ENCODE results near the gene MEF2D.

The MEF2D gene

GRCh38 chr1:156456625-156457465 lies 43.7 kb downstream of the MEF2D start:
- peak overlapping the region; percentile 67 for H3K4me3 ChIP-seq
- H3K36me3 ChIP-seq = peaks cover 19% of the 10 kb centered on the region; the same call in 1 of the 2 replicates
- H3K9ac ChIP-seq = peak overlapping the region; percentile 77
- H3K4me2 ChIP-seq = peak overlapping the region; percentile 92
- peaks cover 21% of the 10 kb centered on the region for H3K4me1 ChIP-seq
- H3K27ac ChIP-seq = peak overlapping the region; percentile 81
- peaks cover 15% of the 10 kb centered on the region for H4K20me1 ChIP-seq
- TF ChIP-seq Cebpa-rat (IDR thresholded peaks at IDR 0.05) = no peak
- H3K27me3 ChIP-seq = no peaks in the 10 kb centered on the region
- no peaks in the 10 kb centered on the region for H3K9me3 ChIP-seq

GRCh38 chr1:156455362-156455761 lies 45.2 kb downstream of the MEF2D start:
- Histone ChIP-seq H3K27ac (no peak overlapping the region), H3K9ac (no peak overlapping the region), H3K4me3 (no peak overlapping the region), H3K4me2 (no peak overlapping the region), H3K27me3 (no peaks in the 10 kb centered on the region), H3K9me3 (no peaks in the 10 kb centered on the region), H4K20me1 (no peaks in the 10 kb centered on the region), H3K4me1 (peaks cover 21% of the 10 kb centered on the region), H3K36me3 (0 out of 2 replicates have a peak, but pooled peaks cover 9% of the 10 kb centered on the region)
- no peak for TF ChIP-seq Cebpa-rat (IDR thresholded peaks at IDR 0.05)

- TF ChIP-seq Cebpa-rat (IDR thresholded peaks at IDR 0.05) = no peak
- H3K27me3 ChIP-seq = no peaks in the 10 kb centered on the region
- peaks cover 12% of the 10 kb centered on the region for H3K4me1 ChIP-seq
- H3K36me3 ChIP-seq = no peaks in the 10 kb centered on the region
- no peak overlapping the region for H3K4me3 ChIP-seq
- H4K20me1 ChIP-seq = no peaks in the 10 kb centered on the region
- no peak overlapping the region for H3K4me2 ChIP-seq
- no peak overlapping the region for H3K9ac ChIP-seq
- no peak overlapping the region for H3K27ac ChIP-seq
- H3K9me3 ChIP-seq = no peaks in the 10 kb centered on the region
Observed at GRCh38 chr1:156452907-156453306, 47.7 kb downstream of the MEF2D start.

- H3K9ac ChIP-seq = no peak overlapping the region
- H4K20me1 ChIP-seq = no peaks in the 10 kb centered on the region
Observed at GRCh38 chr1:156451505-156452160, 48.9 kb downstream of the MEF2D start.

GRCh38 chr1:156448134-156448967 lies 52.2 kb downstream of the MEF2D start:
- Histone ChIP-seq H4K20me1 (no peaks in the 10 kb centered on the region), H3K27ac (no peak overlapping the region), H3K9ac (no peak overlapping the region), H3K36me3 (no peaks in the 10 kb centered on the region), H3K4me2 (no peak overlapping the region), H3K27me3 (peaks cover 10% of the 10 kb centered on the region), H3K9me3 (no peaks in the 10 kb centered on the region), H3K4me3 (no peak overlapping the region), H3K4me1 (no peaks in the 10 kb centered on the region)
- no peak for TF ChIP-seq Cebpa-rat (IDR thresholded peaks at IDR 0.05)

More at GRCh38 chr1:156451505-156452160, 48.9 kb downstream of the MEF2D start:
- no peak for TF ChIP-seq Cebpa-rat (IDR thresholded peaks at IDR 0.05)
- no peak overlapping the region for H3K4me3 ChIP-seq
- no peaks in the 10 kb centered on the region for H3K27me3 ChIP-seq
- H3K9me3 ChIP-seq = no peaks in the 10 kb centered on the region
- no peak overlapping the region for H3K4me2 ChIP-seq
- peaks cover 8% of the 10 kb centered on the region for H3K4me1 ChIP-seq
- H3K27ac ChIP-seq = no peak overlapping the region
- H3K36me3 ChIP-seq = no peaks in the 10 kb centered on the region

GRCh38 chr1:156445789-156446263 lies 54.7 kb downstream of the MEF2D start:
- Histone ChIP-seq H3K9me3 (no peaks in the 10 kb centered on the region), H3K9ac (no peak overlapping the region), H3K27me3 (peaks cover 36% of the 10 kb centered on the region), H3K36me3 (no peaks in the 10 kb centered on the region), H3K4me3 (no peak overlapping the region), H3K4me1 (no peaks in the 10 kb centered on the region), H4K20me1 (no peaks in the 10 kb centered on the region), H3K4me2 (0 out of 2 replicates have a peak overlapping the region, but pooled peaks have one; percentile 6), H3K27ac (no peak overlapping the region)
- TF ChIP-seq Cebpa-rat (IDR thresholded peaks at IDR 0.05) = no peak

- Histone ChIP-seq H3K4me2 (no peak overlapping the region), H3K27me3 (peaks cover 49% of the 10 kb centered on the region), H3K4me3 (no peak overlapping the region), H3K9me3 (no peaks in the 10 kb centered on the region), H4K20me1 (peaks cover under 1% of the 10 kb centered on the region; the same call in 1 of the 2 replicates), H3K36me3 (no peaks in the 10 kb centered on the region), H3K9ac (no peak overlapping the region), H3K4me1 (peaks cover 6% of the 10 kb centered on the region; the same call in 1 of the 2 replicates), H3K27ac (no peak overlapping the region)
- TF ChIP-seq Cebpa-rat (IDR thresholded peaks at IDR 0.05) = no peak
Observed at GRCh38 chr1:156444407-156445001, 56.1 kb downstream of the MEF2D start.

- H3K27ac ChIP-seq = no peak overlapping the region
- H3K4me2 ChIP-seq = no peak overlapping the region
- peaks cover 13% of the 10 kb centered on the region for H4K20me1 ChIP-seq
- no peak overlapping the region for H3K4me3 ChIP-seq
- H3K36me3 ChIP-seq = no peaks in the 10 kb centered on the region
- no peak overlapping the region for H3K9ac ChIP-seq
- H3K9me3 ChIP-seq = no peaks in the 10 kb centered on the region
- peaks cover 18% of the 10 kb centered on the region for H3K4me1 ChIP-seq
- no peak for TF ChIP-seq Cebpa-rat (IDR thresholded peaks at IDR 0.05)
- H3K27me3 ChIP-seq = peaks cover 61% of the 10 kb centered on the region
Observed at GRCh38 chr1:156443286-156443685, 57.3 kb downstream of the MEF2D start.

Measured in BLaER1 (cell line).